ENCODE results near the gene TIMM8B. TPM values are rescaled to one million over a fixed set of nuclear protein-coding genes. Genes with fewer than 3 reads are reported as not detected.

The TIMM8B gene
- 86.3 and 89.7 TPM in 2 replicates for total RNA-seq

DNA sequence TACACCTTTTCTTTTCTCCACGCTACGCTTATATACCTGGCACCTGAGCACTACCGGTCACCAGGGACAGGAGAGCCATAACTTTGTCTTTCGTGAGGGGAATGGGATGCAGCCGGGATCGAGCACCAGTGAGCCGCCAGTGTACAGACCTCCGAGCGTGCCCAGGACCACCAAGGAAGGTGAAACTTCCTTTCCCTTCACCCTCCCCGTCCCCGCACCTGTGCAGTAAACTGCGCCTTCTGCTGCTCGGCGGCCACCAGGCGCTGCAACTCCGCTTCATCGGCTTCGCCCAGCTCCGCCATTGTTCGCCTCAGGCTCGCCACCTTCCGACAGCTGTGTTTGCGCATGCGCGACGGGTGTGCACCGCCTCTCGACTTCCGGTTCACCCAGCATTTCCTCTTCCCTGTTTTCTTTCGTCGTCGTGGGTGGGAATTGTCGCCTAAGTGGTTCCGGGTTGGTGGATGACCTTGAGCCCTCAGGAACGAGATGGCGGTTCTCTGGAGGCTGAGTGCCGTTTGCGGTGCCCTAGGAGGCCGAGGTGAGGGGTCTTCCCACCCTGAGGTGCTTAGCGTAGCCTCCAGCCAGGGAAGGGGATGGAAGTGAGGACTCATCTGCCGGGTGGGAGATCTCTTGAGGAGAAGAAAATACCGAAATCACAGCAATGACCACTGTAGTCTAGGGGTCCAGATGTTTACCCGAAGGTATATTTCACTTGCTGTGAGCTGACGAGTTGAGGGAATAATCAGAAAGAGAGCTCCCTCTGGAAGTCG lies at the start of gene TIMM8B, which contains the start of gene SDHD:
TSS of gene TIMM8B (minus strand) at position 335 of the 770 bp plus-strand sequence. CDS start at position 302, 33 bp downstream.
TSS of gene SDHD (plus strand) at position 452 of the 770 bp plus-strand sequence. CDS start at position 487, 35 bp downstream.
- peaks cover 4% of the 10 kb centered on the region for H3K9me3 Mint-ChIP-seq
- peaks cover 52% of the 10 kb centered on the region for H3K4me1 Mint-ChIP-seq
- DNase-seq = peak; percentile 99
- H3K27ac Mint-ChIP-seq = peak within 1 kb of the TSS; percentile 99
- intact Hi-C loops (cut with micrococcal nuclease) = loop anchor here (1.0 to 5.0 kb wide), 7 partner anchors 12 to 1686 kb away; partner anchors contain the start of genes CFAP68, DLAT, FDXACB1 and NKAPD1
- peak within 1 kb of the TSS; percentile 100 for H3K4me3 Mint-ChIP-seq
- peaks cover 86% of the 10 kb centered on the region for H3K36me3 Mint-ChIP-seq (ENCODE audit: low read depth)
- H3K27me3 Mint-ChIP-seq = peaks cover 2% of the 10 kb centered on the region

DNA sequence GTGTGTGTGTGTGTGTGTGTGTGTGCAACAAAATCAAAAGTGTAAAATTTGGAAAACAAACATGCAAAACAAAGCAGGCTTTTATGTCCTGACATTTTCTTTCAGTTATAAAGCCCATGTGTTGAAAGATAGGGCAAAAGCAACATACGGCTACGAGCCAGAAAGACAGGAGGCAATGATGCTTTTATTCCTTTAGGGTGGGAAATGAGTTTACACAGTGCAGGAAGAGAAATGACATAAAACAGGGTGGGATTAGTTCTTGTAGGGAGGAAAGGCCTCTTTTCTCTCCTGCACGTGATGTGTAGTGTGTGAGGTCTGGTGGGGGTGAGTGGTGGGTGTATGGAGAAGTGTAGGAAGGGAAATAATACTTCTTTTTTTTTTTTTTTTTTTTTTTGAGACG lies 47.9 kb upstream of the TIMM8B start:
- H3K36me3 Mint-ChIP-seq (ENCODE audit: low read depth) = no peaks in the 10 kb centered on the region
- H3K27ac Mint-ChIP-seq = no peak overlapping the region
- intact Hi-C loops (cut with micrococcal nuclease) = no loop called here
- no peak overlapping the region for H3K4me3 Mint-ChIP-seq
- no peaks in the 10 kb centered on the region for H3K9me3 Mint-ChIP-seq
- H3K4me1 Mint-ChIP-seq = peaks cover 3% of the 10 kb centered on the region
- no peak for DNase-seq
- H3K27me3 Mint-ChIP-seq = no peaks in the 10 kb centered on the region

DNA sequence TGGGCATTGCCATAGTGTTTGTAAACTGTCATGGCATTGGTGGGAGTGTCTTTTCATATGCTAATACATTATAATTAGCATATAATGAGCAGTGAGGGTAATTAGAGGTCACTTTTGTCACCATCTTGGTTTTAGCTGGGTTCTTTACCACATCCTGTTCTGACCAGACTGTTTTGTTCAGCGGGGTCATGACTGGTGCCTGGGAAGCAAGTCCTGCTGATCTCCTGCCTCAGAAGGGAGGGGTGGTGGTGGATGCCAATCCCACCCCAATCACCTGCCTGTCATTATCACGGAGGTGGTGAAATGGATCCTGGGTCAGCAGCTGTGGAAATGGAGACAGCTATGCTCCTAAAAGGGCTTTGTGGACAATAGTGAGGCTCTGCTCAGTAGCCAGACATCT lies 46.2 kb upstream of the TIMM8B start:
- peaks cover 3% of the 10 kb centered on the region for H3K4me1 Mint-ChIP-seq
- no peak for DNase-seq
- no peaks in the 10 kb centered on the region for H3K27me3 Mint-ChIP-seq
- no peaks in the 10 kb centered on the region for H3K9me3 Mint-ChIP-seq
- no peak overlapping the region for H3K4me3 Mint-ChIP-seq
- no peaks in the 10 kb centered on the region for H3K36me3 Mint-ChIP-seq (ENCODE audit: low read depth)
- H3K27ac Mint-ChIP-seq = no peak overlapping the region
- intact Hi-C loops (cut with micrococcal nuclease) = no loop called here

GRCh38 chr11:112129656-112130055 lies 43.1 kb upstream of the TIMM8B start:
- Mint-ChIP-seq H3K9me3 (no peaks in the 10 kb centered on the region), H3K4me3 (no peak overlapping the region), H3K27ac (no peak overlapping the region), H3K27me3 (no peaks in the 10 kb centered on the region), H3K4me1 (peaks cover 3% of the 10 kb centered on the region), H3K36me3 (ENCODE audit: low read depth) (no peaks in the 10 kb centered on the region)
- no peak for DNase-seq
- intact Hi-C loops (cut with micrococcal nuclease) = no loop called here

DNA sequence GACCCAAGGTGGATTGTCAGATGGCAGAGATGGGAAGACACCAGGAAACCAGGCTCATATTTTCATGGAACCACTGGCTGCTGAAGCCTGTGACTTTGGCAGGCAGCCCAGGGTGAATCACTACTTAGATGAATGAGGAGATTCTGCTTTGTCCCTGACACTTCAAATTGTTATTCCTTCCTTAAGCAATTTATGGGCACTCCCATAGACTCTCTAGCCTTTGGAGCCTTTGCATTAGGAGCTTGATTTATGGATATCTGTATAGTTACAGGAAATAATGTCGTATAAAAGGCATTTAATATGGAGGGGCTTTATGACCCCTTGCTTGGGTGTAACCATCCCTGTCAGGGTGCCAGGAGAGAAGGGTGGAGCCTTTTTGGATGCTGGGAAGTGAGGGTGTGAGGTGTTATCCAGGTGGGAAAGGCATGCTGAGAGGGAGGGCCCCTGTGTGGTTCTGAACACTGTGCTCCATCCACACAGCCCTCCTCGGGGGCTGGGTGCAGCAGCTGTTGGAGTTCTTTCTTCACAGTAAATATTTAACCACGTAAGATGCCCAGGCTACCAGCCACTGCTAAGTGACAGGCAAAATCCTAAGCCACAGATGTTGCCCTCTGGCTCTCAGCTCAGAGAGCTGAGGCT lies 42.0 kb upstream of the TIMM8B start:
- no peak overlapping the region for H3K4me3 Mint-ChIP-seq
- no peak for DNase-seq
- intact Hi-C loops (cut with micrococcal nuclease) = no loop called here
- H3K4me1 Mint-ChIP-seq = peaks cover 3% of the 10 kb centered on the region
- no peak overlapping the region for H3K27ac Mint-ChIP-seq
- H3K36me3 Mint-ChIP-seq (ENCODE audit: low read depth) = no peaks in the 10 kb centered on the region
- no peaks in the 10 kb centered on the region for H3K9me3 Mint-ChIP-seq
- no peaks in the 10 kb centered on the region for H3K27me3 Mint-ChIP-seq

DNA sequence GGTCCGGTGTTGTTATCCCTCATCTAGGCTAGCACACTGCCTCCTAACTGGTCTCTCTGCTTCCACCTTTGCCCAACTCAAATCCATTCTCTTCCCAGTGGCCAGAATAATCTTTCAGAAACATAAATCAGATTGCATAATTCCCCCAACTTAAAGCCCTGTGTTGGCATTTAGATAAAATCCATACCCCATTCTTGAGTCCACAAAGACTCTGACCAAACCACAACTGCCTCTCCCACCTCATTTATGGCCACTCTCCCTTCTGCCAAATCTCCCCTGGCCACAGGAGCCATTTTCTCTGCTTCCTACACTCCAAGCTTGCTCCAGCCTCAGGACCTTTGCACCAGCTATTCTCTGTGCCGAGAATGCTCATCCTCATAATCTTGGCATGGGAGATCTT lies 40.5 kb upstream of the TIMM8B start:
- intact Hi-C loops (cut with micrococcal nuclease) = no loop called here
- H3K36me3 Mint-ChIP-seq (ENCODE audit: low read depth) = no peaks in the 10 kb centered on the region
- no peak for DNase-seq
- no peak overlapping the region for H3K4me3 Mint-ChIP-seq
- no peak overlapping the region for H3K27ac Mint-ChIP-seq
- no peaks in the 10 kb centered on the region for H3K27me3 Mint-ChIP-seq
- no peaks in the 10 kb centered on the region for H3K9me3 Mint-ChIP-seq
- peaks cover 1% of the 10 kb centered on the region for H3K4me1 Mint-ChIP-seq

DNA sequence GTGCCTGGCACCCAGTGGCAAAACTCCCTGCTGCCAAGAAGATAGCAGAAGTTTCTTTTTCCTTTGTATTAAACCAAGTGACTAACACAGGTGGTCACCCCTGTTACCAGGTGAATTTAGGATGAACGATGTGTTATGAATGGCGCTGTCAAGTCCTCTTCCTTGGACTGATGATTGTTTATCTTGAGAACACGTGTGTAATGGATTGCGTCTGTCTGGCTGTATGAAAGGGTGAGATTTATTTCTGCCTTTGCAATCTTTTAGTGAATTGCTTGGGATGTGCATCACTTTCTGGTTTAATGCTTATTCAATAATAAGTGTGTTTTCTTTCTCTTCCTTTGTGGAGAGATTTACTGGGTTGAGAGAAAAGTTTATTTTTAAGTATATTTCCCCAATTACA lies 36.6 kb upstream of the TIMM8B start:
- Mint-ChIP-seq H3K4me1 (peaks cover 5% of the 10 kb centered on the region), H3K9me3 (no peaks in the 10 kb centered on the region), H3K27ac (no peak overlapping the region), H3K4me3 (no peak overlapping the region), H3K36me3 (ENCODE audit: low read depth) (peaks cover 1% of the 10 kb centered on the region), H3K27me3 (no peaks in the 10 kb centered on the region)
- intact Hi-C loops (cut with micrococcal nuclease) = no loop called here
- no peak for DNase-seq

- H3K4me3 Mint-ChIP-seq = no peak overlapping the region
- no peaks in the 10 kb centered on the region for H3K27me3 Mint-ChIP-seq
- H3K9me3 Mint-ChIP-seq = no peaks in the 10 kb centered on the region
- intact Hi-C loops (cut with micrococcal nuclease) = no loop called here
- no peak overlapping the region for H3K27ac Mint-ChIP-seq
- H3K36me3 Mint-ChIP-seq (ENCODE audit: low read depth) = peaks cover 1% of the 10 kb centered on the region
- H3K4me1 Mint-ChIP-seq = peaks cover 5% of the 10 kb centered on the region
- DNase-seq = no peak
These were observed 35.5 kb upstream of the TIMM8B start for GRCh38 chr11:112121981-112122615.

DNA sequence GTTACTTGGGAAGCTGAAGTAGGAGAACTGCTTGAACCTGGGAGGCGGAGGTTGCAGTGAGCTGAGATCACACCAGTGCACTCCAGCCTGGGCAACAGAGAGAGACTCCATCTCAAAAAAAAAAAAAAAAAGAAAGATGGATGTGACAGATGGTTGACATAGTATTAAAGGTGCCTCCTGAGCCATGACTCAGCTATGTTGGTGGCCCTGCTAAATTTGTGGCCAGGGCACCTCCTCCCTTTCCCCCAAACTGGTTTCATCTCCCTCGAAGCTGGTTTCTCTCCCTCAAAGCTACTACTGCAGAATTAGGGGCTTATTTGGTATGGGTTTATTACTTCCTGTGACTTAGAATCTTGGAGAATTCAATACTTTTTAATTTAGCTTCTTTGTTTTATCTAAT lies 31.6 kb upstream of the TIMM8B start:
- peaks cover 1% of the 10 kb centered on the region for H3K36me3 Mint-ChIP-seq (ENCODE audit: low read depth)
- H3K9me3 Mint-ChIP-seq = no peaks in the 10 kb centered on the region
- DNase-seq = no peak
- peaks cover 5% of the 10 kb centered on the region for H3K4me1 Mint-ChIP-seq
- no peak overlapping the region for H3K27ac Mint-ChIP-seq
- no peaks in the 10 kb centered on the region for H3K27me3 Mint-ChIP-seq
- H3K4me3 Mint-ChIP-seq = no peak overlapping the region
- intact Hi-C loops (cut with micrococcal nuclease) = no loop called here

DNA sequence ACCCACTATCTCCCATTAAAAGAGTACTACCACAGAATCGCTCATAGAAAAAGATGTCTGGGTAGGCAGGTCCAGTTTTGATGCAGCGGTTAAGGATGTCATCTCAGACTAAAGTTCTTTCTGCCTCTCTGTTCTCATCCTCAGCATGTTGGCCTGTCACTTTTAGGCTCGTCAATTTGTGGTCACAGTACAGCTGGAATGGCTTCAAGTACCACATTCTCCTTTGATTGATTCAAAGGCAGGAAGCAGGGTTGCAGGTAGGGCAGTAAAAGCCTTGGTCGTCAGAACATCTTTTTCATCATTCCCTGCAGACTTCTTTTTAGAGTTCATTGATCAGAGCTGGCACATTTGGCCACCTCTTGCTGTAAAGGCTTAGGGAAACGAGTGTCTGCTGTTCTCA lies 28.8 kb upstream of the TIMM8B start:
- no peaks in the 10 kb centered on the region for H3K9me3 Mint-ChIP-seq
- no peak overlapping the region for H3K4me3 Mint-ChIP-seq
- DNase-seq = no peak
- H3K27me3 Mint-ChIP-seq = no peaks in the 10 kb centered on the region
- peaks cover 1% of the 10 kb centered on the region for H3K36me3 Mint-ChIP-seq (ENCODE audit: low read depth)
- H3K4me1 Mint-ChIP-seq = peaks cover 3% of the 10 kb centered on the region
- intact Hi-C loops (cut with micrococcal nuclease) = no loop called here
- H3K27ac Mint-ChIP-seq = no peak overlapping the region

DNA sequence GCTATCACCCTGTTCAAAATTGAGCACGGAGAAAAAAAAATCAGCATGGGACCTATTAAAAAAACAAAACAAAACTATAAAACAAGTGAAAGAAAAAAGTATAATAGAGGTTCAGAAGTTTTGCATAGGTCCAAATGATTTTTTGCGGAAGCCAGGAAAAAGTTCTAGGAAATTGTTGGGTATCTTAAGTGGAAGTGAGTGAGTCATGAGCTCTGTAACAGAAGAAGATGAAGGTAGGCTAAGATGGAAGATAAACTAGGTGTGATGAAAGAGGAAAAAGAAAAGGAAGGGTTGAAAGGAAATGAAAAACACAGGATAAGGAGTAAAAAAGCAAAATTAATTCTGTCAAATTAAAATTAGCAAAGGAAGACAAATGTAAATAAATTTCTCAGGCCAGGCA lies 27.9 kb upstream of the TIMM8B start:
- intact Hi-C loops (cut with micrococcal nuclease) = no loop called here
- DNase-seq = no peak
- Mint-ChIP-seq H3K27me3 (no peaks in the 10 kb centered on the region), H3K4me1 (peaks cover 3% of the 10 kb centered on the region), H3K36me3 (ENCODE audit: low read depth) (peaks cover 1% of the 10 kb centered on the region), H3K9me3 (no peaks in the 10 kb centered on the region), H3K4me3 (no peak overlapping the region), H3K27ac (no peak overlapping the region)

GRCh38 chr11:112113539-112114457 lies 27.2 kb upstream of the TIMM8B start:
- peaks cover 3% of the 10 kb centered on the region for H3K4me1 Mint-ChIP-seq

GRCh38 chr11:112106070-112106469 lies 19.5 kb upstream of the TIMM8B start:
- no peaks in the 10 kb centered on the region for H3K27me3 Mint-ChIP-seq
- H3K4me3 Mint-ChIP-seq = no peak overlapping the region
- H3K27ac Mint-ChIP-seq = no peak overlapping the region
- H3K36me3 Mint-ChIP-seq (ENCODE audit: low read depth) = no peaks in the 10 kb centered on the region
- no peaks in the 10 kb centered on the region for H3K4me1 Mint-ChIP-seq
- H3K9me3 Mint-ChIP-seq = no peaks in the 10 kb centered on the region
- DNase-seq = no peak
- intact Hi-C loops (cut with micrococcal nuclease) = no loop called here

More at GRCh38 chr11:112113539-112114457, 27.2 kb upstream of the TIMM8B start:
- H3K27me3 Mint-ChIP-seq = no peaks in the 10 kb centered on the region
- no peaks in the 10 kb centered on the region for H3K9me3 Mint-ChIP-seq
- DNase-seq = no peak
- H3K27ac Mint-ChIP-seq = no peak overlapping the region
- no peaks in the 10 kb centered on the region for H3K36me3 Mint-ChIP-seq (ENCODE audit: low read depth)
- no peak overlapping the region for H3K4me3 Mint-ChIP-seq
- intact Hi-C loops (cut with micrococcal nuclease) = loop anchor here (1.0 to 2.0 kb wide), 2 partner anchors 61 to 167 kb away; partner anchors contain the start of gene BCO2
